Measurements from ENCODE around the gene MEFV. TPM values are rescaled to one million over a fixed set of nuclear protein-coding genes. Genes with fewer than 3 reads are reported as not detected.

Gene MEFV
- total and polyA plus RNA-seq, 5 donors from 2014 or later = not detected

DNA sequence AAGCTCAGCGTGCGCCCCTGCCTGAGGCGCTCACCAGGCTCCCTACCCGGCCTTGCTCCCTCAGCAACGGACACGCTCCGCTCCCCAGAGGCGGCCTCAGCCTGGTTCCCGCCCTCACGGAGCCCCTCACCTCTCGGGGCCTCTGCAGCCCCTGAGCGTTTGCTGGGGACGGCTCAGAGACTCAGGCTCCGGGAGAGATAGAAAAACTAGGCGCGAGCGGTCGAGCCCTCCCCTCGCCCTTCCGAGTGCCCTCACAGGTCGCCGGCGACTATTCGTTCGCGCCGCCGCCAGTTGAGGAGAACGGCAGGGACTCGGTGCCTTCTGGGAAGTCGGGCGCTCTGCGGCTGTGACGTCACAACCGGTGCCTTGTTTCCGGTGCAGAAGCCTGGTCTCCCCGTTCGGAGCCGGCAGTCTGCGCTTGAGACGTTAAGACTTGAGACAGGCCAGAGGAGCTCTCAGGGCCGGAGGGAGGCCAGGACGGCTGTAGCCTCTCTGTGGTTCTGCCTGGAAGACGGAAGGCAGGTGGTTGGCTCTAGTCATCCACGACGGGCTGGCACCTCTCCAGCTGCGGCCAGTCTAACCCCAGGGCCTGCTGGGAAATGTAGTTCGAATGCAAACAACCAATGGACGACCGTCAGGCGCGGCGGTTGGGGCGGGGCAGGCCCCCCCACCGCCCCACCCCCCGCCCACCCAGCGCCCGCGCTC is 21.4 kb downstream of the MEFV start, which contains the start of gene ZNF200:
Gene ZNF200, minus strand, starts transcription at position 302 of the 705 bp plus-strand sequence. CDS start 1,403 bp downstream, outside the sequence.
- Histone ChIP-seq H3K27ac (ENCODE audit: insufficient read depth, low read length, poor library complexity, severe bottlenecking) (peak within 1 kb of the TSS; percentile 89), H3K9me3 (ENCODE audit: control insufficient read depth in 2 of 2, low read length in 2 of 2) (peaks cover 12 to 17% of the 10 kb centered on the region in 2 experiments), H3K27me3 (ENCODE audit: control insufficient read depth, insufficient read depth, low read length) (no peaks in the 10 kb centered on the region), H3K36me3 (ENCODE audit: control insufficient read depth, insufficient read depth, low read length) (peaks cover 33% of the 10 kb centered on the region), H3K4me3 (ENCODE audit: low read depth, low read length) (peak within 1 kb of the TSS; percentile 93), H3K4me1 (ENCODE audit: control insufficient read depth, insufficient read depth, low read length, poor library complexity, severe bottlenecking) (peaks cover 16% of the 10 kb centered on the region)
- H3K4me3 Mint-ChIP-seq = peak within 1 kb of the TSS; percentile 91 to 96 (median 94)
- DNase-seq = peak; percentile 87 to 97 (median 94)
- peak within 1 kb of the TSS; percentile 97 to 98 (median 97) for H3K27ac Mint-ChIP-seq
- peaks cover 15 to 45% (median 25%) of the 10 kb centered on the region in 4 donors for H3K4me1 Mint-ChIP-seq
- peaks cover 35% of the 10 kb centered on the region for H3K36me3 Mint-ChIP-seq
- ATAC-seq (ENCODE audit: low read depth in 2 of 2) = peak; percentile 90 to 92
- peaks cover 17% of the 10 kb centered on the region for H3K27me3 Mint-ChIP-seq
- H3K9me3 Mint-ChIP-seq = peaks cover 0 to 16% (median 10%) of the 10 kb centered on the region in 7 donors

DNA sequence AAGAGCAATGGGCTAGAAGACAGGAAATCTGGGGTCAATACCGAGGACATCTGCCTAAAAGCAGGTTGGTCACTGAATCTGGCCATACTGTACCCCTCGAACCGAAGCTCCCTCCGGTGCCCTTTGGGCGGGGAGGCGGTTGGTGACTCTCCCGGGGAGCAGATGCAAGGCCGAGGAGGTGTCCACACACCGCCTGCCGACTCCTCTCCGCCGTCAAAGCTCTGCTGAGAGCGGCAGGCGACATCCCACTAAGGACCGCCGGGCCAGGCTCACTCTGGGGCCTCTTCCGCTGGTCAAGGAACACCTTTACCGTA is 21.9 kb downstream of the MEFV start:
- Histone ChIP-seq H3K4me1 (ENCODE audit: control insufficient read depth, insufficient read depth, low read length, poor library complexity, severe bottlenecking) (peaks cover 16% of the 10 kb centered on the region), H3K27ac (ENCODE audit: insufficient read depth, low read length, poor library complexity, severe bottlenecking) (peak overlapping the region; percentile 89), H3K27me3 (ENCODE audit: control insufficient read depth, insufficient read depth, low read length) (no peaks in the 10 kb centered on the region), H3K36me3 (ENCODE audit: control insufficient read depth, insufficient read depth, low read length) (peaks cover 37% of the 10 kb centered on the region), H3K9me3 (ENCODE audit: control insufficient read depth in 2 of 2, low read length in 2 of 2) (peaks cover 15 to 22% of the 10 kb centered on the region in 2 experiments), H3K4me3 (ENCODE audit: low read depth, low read length) (peak overlapping the region; percentile 93)
- peaks cover 0 to 20% (median 12%) of the 10 kb centered on the region in 7 donors for H3K9me3 Mint-ChIP-seq
- H3K4me3 Mint-ChIP-seq = peak overlapping the region; percentile 91 to 96 (median 94)
- ATAC-seq (ENCODE audit: low read depth in 2 of 2) (no peak), DNase-seq (no peak)
- H3K36me3 Mint-ChIP-seq = peaks cover 37% of the 10 kb centered on the region
- H3K27me3 Mint-ChIP-seq = peaks cover 15% of the 10 kb centered on the region
- H3K4me1 Mint-ChIP-seq = peaks cover 18 to 45% (median 26%) of the 10 kb centered on the region in 4 donors
- peak overlapping the region in 2 of 3 donors; percentile 97 for H3K27ac Mint-ChIP-seq

DNA sequence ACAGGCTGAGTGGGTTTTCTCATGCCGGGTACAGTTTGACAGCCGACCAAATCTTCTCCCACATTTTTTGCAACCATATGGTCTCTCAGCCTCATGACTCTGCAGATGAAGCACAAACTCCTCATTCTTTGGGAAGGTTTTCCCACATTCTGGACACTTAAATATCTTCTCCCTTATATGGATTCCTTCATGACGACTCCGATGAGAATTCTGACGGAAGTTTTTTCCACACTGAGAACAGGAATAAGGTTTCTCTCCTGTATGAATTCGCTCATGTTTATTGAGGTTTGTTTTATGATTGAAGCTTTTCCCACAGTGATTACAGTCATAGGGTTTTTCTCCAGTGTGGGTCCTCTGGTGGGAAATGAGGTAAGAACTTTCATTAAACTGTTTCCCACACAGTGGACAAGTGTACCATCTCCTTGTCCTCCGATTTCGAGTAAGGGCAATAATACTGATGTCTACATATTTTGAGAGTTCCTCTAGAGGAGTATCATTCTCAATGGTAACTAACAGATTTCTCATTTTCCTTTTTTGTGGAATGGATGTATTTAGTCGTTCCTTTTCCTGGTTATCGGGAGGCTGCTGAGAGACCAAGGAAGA is 32.4 kb downstream of the MEFV start:
- no peak overlapping the region for H3K4me3 Mint-ChIP-seq
- no peaks in the 10 kb centered on the region for H3K27me3 ChIP-seq (ENCODE audit: control insufficient read depth, insufficient read depth, low read length)
- no peak overlapping the region for H3K4me3 ChIP-seq (ENCODE audit: low read depth, low read length)
- ATAC-seq (ENCODE audit: low read depth in 2 of 2) (no peak), DNase-seq (peak in 1 of 3 donors; percentile 22)
- H3K36me3 ChIP-seq (ENCODE audit: control insufficient read depth, insufficient read depth, low read length) = peaks cover 57% of the 10 kb centered on the region
- no peaks in the 10 kb centered on the region for H3K4me1 ChIP-seq (ENCODE audit: control insufficient read depth, insufficient read depth, low read length, poor library complexity, severe bottlenecking)
- peaks cover 53% of the 10 kb centered on the region for H3K36me3 Mint-ChIP-seq
- H3K27me3 Mint-ChIP-seq = no peaks in the 10 kb centered on the region
- H3K9me3 Mint-ChIP-seq = peaks cover 1 to 67% (median 32%) of the 10 kb centered on the region in 7 donors
- peaks cover 0 to 3% (median 0%) of the 10 kb centered on the region in 4 donors for H3K4me1 Mint-ChIP-seq
- peaks cover 62 to 81% of the 10 kb centered on the region in 2 experiments for H3K9me3 ChIP-seq (ENCODE audit: control insufficient read depth in 2 of 2, low read length in 2 of 2)
- H3K27ac Mint-ChIP-seq = peak overlapping the region in 1 of 3 donors; percentile 74
- H3K27ac ChIP-seq (ENCODE audit: insufficient read depth, low read length, poor library complexity, severe bottlenecking) = no peak overlapping the region

DNA sequence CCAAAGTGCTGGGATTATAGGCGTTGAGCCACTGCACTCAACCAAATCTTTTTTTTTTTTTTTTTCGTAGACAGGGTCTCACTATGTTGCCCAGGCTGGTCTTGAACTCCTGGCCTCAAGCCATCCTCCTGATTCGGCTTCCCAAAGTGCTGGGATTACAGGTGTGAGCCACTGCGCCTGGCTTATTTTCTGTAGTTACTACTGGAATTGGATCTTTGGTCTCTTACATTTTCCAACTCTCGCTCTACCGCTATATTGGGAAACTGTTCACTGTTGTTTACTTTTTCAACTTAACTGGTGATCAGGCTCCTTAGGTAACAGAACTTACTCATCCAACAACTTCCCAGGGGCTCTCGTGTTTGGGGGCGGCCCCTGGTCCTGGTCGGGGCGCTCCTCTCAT is 35.6 kb downstream of the MEFV start:
- peaks cover 13 to 22% (median 18%) of the 10 kb centered on the region in 4 donors for H3K4me1 Mint-ChIP-seq
- peaks cover 25% of the 10 kb centered on the region for H3K36me3 ChIP-seq (ENCODE audit: control insufficient read depth, insufficient read depth, low read length)
- H3K27ac ChIP-seq (ENCODE audit: insufficient read depth, low read length, poor library complexity, severe bottlenecking) = no peak overlapping the region
- H3K27me3 ChIP-seq (ENCODE audit: control insufficient read depth, insufficient read depth, low read length) = no peaks in the 10 kb centered on the region
- H3K4me3 Mint-ChIP-seq = no peak overlapping the region
- peaks cover 33% of the 10 kb centered on the region for H3K36me3 Mint-ChIP-seq
- no peaks in the 10 kb centered on the region for H3K27me3 Mint-ChIP-seq
- peaks cover 1 to 61% (median 32%) of the 10 kb centered on the region in 7 donors for H3K9me3 Mint-ChIP-seq
- no peak overlapping the region for H3K27ac Mint-ChIP-seq
- H3K4me3 ChIP-seq (ENCODE audit: low read depth, low read length) = no peak overlapping the region
- H3K9me3 ChIP-seq (ENCODE audit: control insufficient read depth in 2 of 2, low read length in 2 of 2) = peaks cover 46 to 53% of the 10 kb centered on the region in 2 experiments
- ATAC-seq (ENCODE audit: low read depth in 2 of 2) (no peak), DNase-seq (no peak)
- peaks cover 18% of the 10 kb centered on the region for H3K4me1 ChIP-seq (ENCODE audit: control insufficient read depth, insufficient read depth, low read length, poor library complexity, severe bottlenecking)

DNA sequence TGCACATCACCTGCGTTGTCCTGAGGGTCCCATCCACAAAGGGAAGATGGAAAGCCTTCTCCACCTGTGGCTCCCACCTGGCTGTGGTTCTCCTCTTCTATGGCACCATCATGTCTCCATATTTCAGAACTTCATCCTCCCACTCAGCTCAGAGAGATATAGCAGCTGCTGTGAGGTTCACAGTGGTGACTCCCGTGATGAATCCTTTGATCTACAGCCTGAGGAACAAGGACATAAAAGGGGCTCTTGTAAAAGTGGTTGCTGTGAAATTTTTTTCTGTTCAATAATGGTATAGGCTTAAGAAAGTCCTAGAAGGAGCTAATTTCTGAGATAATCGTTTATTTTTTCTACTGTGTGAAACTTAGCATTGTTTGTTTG is 40.2 kb downstream of the MEFV start:
- Mint-ChIP-seq H3K36me3 (no peaks in the 10 kb centered on the region), H3K27me3 (peaks cover 5% of the 10 kb centered on the region), H3K4me3 (peak overlapping the region; percentile 58 to 86 (median 81)), H3K9me3 (peaks cover 0 to 27% (median 15%) of the 10 kb centered on the region in 7 donors), H3K4me1 (peaks cover 20 to 56% (median 37%) of the 10 kb centered on the region in 4 donors), H3K27ac (peak overlapping the region; percentile 94 to 99 (median 97))
- Histone ChIP-seq H3K9me3 (ENCODE audit: control insufficient read depth in 2 of 2, low read length in 2 of 2) (peaks cover 5 to 8% of the 10 kb centered on the region in 2 experiments), H3K36me3 (ENCODE audit: control insufficient read depth, insufficient read depth, low read length) (no peaks in the 10 kb centered on the region), H3K4me1 (ENCODE audit: control insufficient read depth, insufficient read depth, low read length, poor library complexity, severe bottlenecking) (peaks cover 34% of the 10 kb centered on the region), H3K27me3 (ENCODE audit: control insufficient read depth, insufficient read depth, low read length) (no peaks in the 10 kb centered on the region), H3K27ac (ENCODE audit: insufficient read depth, low read length, poor library complexity, severe bottlenecking) (peak overlapping the region; percentile 75), H3K4me3 (ENCODE audit: low read depth, low read length) (peak overlapping the region; percentile 61)
- DNase-seq (peak in 2 of 3 donors; percentile 26 to 49), ATAC-seq (ENCODE audit: low read depth in 2 of 2) (no peak)

DNA sequence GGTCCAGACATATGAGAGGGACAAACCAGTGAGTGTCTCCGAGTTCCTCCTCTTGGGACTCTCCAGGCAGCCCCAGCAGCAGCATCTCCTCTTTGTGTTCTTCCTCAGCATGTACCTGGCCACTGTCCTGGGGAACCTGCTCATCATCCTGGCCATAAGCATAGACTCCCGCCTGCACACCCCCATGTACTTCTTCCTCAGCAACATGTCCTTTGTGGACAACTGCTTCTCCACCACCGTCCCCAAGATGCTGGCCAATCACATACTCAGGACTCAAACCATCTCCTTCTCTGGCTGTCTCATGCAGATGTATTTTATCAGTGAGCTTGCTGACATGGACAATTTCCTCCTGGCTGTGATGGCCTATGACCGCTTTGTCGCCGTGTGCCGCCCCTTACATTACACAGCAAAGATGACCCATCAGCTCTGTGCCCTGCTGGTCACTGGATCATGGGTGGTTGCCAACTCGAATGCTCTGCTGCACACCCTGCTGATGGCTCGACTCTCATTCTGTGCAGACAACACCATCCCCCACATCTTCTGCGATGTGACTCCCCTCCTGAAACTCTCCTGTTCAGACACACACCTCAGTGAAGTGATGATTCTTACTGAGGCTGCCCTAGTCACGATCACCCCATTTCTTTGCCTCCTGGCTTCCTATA is 40.7 kb downstream of the MEFV start:
- Mint-ChIP-seq H3K4me3 (peak overlapping the region; percentile 70 to 86 (median 81)), H3K27me3 (peaks cover 5% of the 10 kb centered on the region), H3K4me1 (peaks cover 20 to 56% (median 37%) of the 10 kb centered on the region in 4 donors), H3K36me3 (no peaks in the 10 kb centered on the region), H3K9me3 (peaks cover 0 to 23% (median 13%) of the 10 kb centered on the region in 7 donors), H3K27ac (peak overlapping the region; percentile 94 to 99 (median 97))
- H3K36me3 ChIP-seq (ENCODE audit: control insufficient read depth, insufficient read depth, low read length) = no peaks in the 10 kb centered on the region
- H3K4me3 ChIP-seq (ENCODE audit: low read depth, low read length) = peak overlapping the region; percentile 61
- H3K4me1 ChIP-seq (ENCODE audit: control insufficient read depth, insufficient read depth, low read length, poor library complexity, severe bottlenecking) = peaks cover 34% of the 10 kb centered on the region
- DNase-seq (peak in 1 of 3 donors; percentile 28), ATAC-seq (ENCODE audit: low read depth in 2 of 2) (peak in 1 of 2 donors; percentile 9)
- peak overlapping the region; percentile 75 for H3K27ac ChIP-seq (ENCODE audit: insufficient read depth, low read length, poor library complexity, severe bottlenecking)
- H3K27me3 ChIP-seq (ENCODE audit: control insufficient read depth, insufficient read depth, low read length) = no peaks in the 10 kb centered on the region
- peaks cover 3% of the 10 kb centered on the region in 2 experiments for H3K9me3 ChIP-seq (ENCODE audit: control insufficient read depth in 2 of 2, low read length in 2 of 2)

DNA sequence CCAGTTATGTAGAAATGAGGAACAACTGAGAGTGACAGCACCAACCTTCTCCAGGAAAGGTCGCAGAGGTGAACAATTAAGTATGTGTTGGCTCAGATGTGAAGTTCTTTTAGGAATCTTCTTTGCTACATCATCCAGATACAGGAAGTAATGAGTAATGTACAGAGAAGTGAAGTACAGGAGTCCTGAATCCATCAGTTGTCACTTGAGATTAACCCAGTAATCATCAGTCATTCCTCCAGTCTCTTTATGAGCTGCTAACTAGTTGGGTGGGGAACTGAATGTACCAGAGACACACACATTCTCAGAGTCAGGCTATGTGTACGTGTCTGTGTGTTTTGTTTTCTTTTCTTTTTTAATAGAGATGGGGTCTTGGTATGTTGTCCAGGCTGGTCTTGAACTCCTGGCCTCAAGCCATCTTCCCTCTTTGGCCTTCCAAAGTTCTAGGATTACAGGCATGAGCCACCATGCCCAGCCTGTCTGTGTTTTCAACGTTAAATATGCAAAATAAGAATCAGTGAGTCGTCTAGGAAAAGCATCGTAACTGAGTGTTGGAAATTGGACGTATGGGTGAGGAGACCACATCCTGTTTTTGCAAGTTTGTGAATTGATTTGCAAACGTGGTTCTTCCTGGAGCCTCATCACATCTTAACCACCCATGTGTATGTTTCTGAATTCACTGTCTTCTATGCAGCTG is 41.4 kb downstream of the MEFV start:
- Histone ChIP-seq H3K36me3 (ENCODE audit: control insufficient read depth, insufficient read depth, low read length) (no peaks in the 10 kb centered on the region), H3K4me1 (ENCODE audit: control insufficient read depth, insufficient read depth, low read length, poor library complexity, severe bottlenecking) (peaks cover 34% of the 10 kb centered on the region), H3K4me3 (ENCODE audit: low read depth, low read length) (peak overlapping the region; percentile 61), H3K27ac (ENCODE audit: insufficient read depth, low read length, poor library complexity, severe bottlenecking) (peak overlapping the region; percentile 75), H3K27me3 (ENCODE audit: control insufficient read depth, insufficient read depth, low read length) (no peaks in the 10 kb centered on the region), H3K9me3 (ENCODE audit: control insufficient read depth in 2 of 2, low read length in 2 of 2) (peaks cover 0 to 3% of the 10 kb centered on the region in 2 experiments)
- H3K4me3 Mint-ChIP-seq = peak overlapping the region; percentile 70 to 86 (median 81)
- peaks cover 5% of the 10 kb centered on the region for H3K27me3 Mint-ChIP-seq
- H3K4me1 Mint-ChIP-seq = peaks cover 20 to 56% (median 37%) of the 10 kb centered on the region in 4 donors
- peak; percentile 91 to 94 for ATAC-seq (ENCODE audit: low read depth in 2 of 2)
- DNase-seq = peak; percentile 44 to 92 (median 82)
- H3K27ac Mint-ChIP-seq = peak overlapping the region; percentile 94 to 99 (median 97)
- H3K36me3 Mint-ChIP-seq = no peaks in the 10 kb centered on the region
- H3K9me3 Mint-ChIP-seq = peaks cover 0 to 22% (median 9%) of the 10 kb centered on the region in 7 donors
